Activated CD8-positive, alpha-beta T cell treated with anti-CD3 and anti-CD28 coated beads for 36 hours (primary cell): ENCODE measurements around the gene PHIP. TPM values are rescaled to one million over a fixed set of nuclear protein-coding genes. Genes with fewer than 3 reads are reported as not detected.

Experiments
- ATAC-seq: fragments of 200-7000 bp; cut with Tn5 transposase; one replicate; pipeline ENCODE4 v1.10.0; 2021; ENCODE audit warnings: mild to moderate bottlenecking, moderate library complexity
- CTCF ChIA-PET: fragments of 350-600 bp; sonication (Branson Sonifier 250); formaldehyde crosslinking; loops from one replicate; lab custom pipeline; 2021; ENCODE audit warnings: antibody characterized with exemption; lab: Charles Lee
- POLR2A ChIA-PET: fragments of 350-600 bp; sonication (Branson Sonifier 250); formaldehyde crosslinking; loops from one replicate; lab custom pipeline; 2021; ENCODE audit warnings: antibody characterized with exemption; lab: Charles Lee
- DNase-seq: peaks from one replicate; pipeline ENCODE4 v3.0.0-alpha.2; 2020
- H3K27ac Mint-ChIP-seq: one replicate; pipeline ENCODE4 v1.8.0; 2021; ENCODE audit warnings: mild to moderate bottlenecking, mixed read lengths
- H3K27me3 Mint-ChIP-seq: one replicate; pipeline ENCODE4 v1.8.0; 2021; ENCODE audit warnings: mixed read lengths
- H3K36me3 Mint-ChIP-seq: one replicate; pipeline ENCODE4 v1.8.0; 2021; ENCODE audit warnings: low read depth, mixed read lengths
- H3K4me1 Mint-ChIP-seq: one replicate; pipeline ENCODE4 v1.8.0; 2021; ENCODE audit warnings: low read depth, mixed read lengths
- H3K4me3 Mint-ChIP-seq: one replicate; pipeline ENCODE4 v1.8.0; 2021; ENCODE audit warnings: mild to moderate bottlenecking, moderate library complexity, mixed read lengths
- H3K9me3 Mint-ChIP-seq: one replicate; pipeline ENCODE4 v1.8.0; 2021; ENCODE audit warnings: mixed read lengths
- CTCF ChIP-seq: fragments of 200-600 bp; IDR thresholded peaks from one replicate; pipeline ENCODE4 v1.8.0; 2022; ENCODE audit warnings: antibody characterized with exemption, mild to moderate bottlenecking
- intact Hi-C: fragments of 100-400 bp; cut with micrococcal nuclease; formaldehyde crosslinking; loops from one replicate; pipeline ENCODE4 v1.10.0; 2022
- total RNA-seq, 2 experiments: library from RNA; stranded (reverse); gene quantifications; one replicate each; pipeline ENCODE4 v1.2.3, GENCODE V29; 2021

Gene PHIP
- total RNA-seq, 2 experiments from 2014 or later = 24.7 to 25.7 TPM

DNA sequence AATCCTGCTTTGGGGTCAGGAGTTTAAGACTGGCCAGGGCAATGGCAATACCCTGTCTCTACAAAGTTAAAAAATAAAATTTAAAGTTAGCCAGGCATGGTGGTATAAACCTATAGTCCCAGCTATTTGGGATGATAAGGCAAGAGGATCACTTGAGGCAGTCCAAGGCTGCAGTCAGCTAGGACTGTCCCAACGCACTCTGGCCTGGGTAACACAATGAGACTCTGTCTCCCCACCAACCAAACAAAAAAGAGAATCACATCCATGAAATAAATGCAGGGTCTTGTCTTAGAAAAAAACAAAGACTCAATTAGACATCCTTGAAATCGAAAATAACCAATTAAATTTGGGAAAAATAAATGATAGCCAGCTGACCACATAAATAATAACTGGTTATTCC is 88.9 kb downstream of the PHIP start:
- POLR2A ChIA-PET = interaction anchor here (1.8 kb wide), 1 partner anchor 88 kb away, joined by 5 read pairs; the partner anchor contains the start of gene PHIP

GRCh38 chr6:78986161-78986560 is 91.9 kb downstream of the PHIP start:
- TF ChIP-seq CTCF = no peak
- no peak overlapping the region for H3K4me3 Mint-ChIP-seq
- no peaks in the 10 kb centered on the region for H3K4me1 Mint-ChIP-seq
- ChIA-PET POLR2A (no interaction called here), CTCF (no interaction called here)
- intact Hi-C loops = no loop called here
- DNase-seq = no peak
- no peak for ATAC-seq
- H3K27ac Mint-ChIP-seq = no peak overlapping the region
- no peaks in the 10 kb centered on the region for H3K9me3 Mint-ChIP-seq
- no peaks in the 10 kb centered on the region for H3K27me3 Mint-ChIP-seq
- peaks cover 39% of the 10 kb centered on the region for H3K36me3 Mint-ChIP-seq

More for the DNA sequence above, 88.9 kb downstream of the PHIP start:
- DNase-seq (no peak), ATAC-seq (no peak)
- no peaks in the 10 kb centered on the region for H3K4me1 Mint-ChIP-seq
- H3K27ac Mint-ChIP-seq = no peak overlapping the region
- TF ChIP-seq CTCF = no peak
- intact Hi-C loops = no loop called here
- CTCF ChIA-PET = no interaction called here
- no peaks in the 10 kb centered on the region for H3K27me3 Mint-ChIP-seq
- H3K9me3 Mint-ChIP-seq = no peaks in the 10 kb centered on the region
- H3K4me3 Mint-ChIP-seq = no peak overlapping the region
- H3K36me3 Mint-ChIP-seq = peaks cover 45% of the 10 kb centered on the region

GRCh38 chr6:78984225-78984950 is 93.7 kb downstream of the PHIP start:
- H3K27me3 Mint-ChIP-seq = no peaks in the 10 kb centered on the region
- CTCF ChIA-PET = no interaction called here
- ATAC-seq (no peak), DNase-seq (no peak)
- TF ChIP-seq CTCF = no peak
- POLR2A ChIA-PET = no interaction called here
- peaks cover 6% of the 10 kb centered on the region for H3K4me1 Mint-ChIP-seq
- H3K9me3 Mint-ChIP-seq = no peaks in the 10 kb centered on the region
- intact Hi-C loops = no loop called here
- H3K36me3 Mint-ChIP-seq = peaks cover 35% of the 10 kb centered on the region
- no peak overlapping the region for H3K27ac Mint-ChIP-seq
- H3K4me3 Mint-ChIP-seq = no peak overlapping the region

GRCh38 chr6:78967191-78967590 is 110.9 kb downstream of the PHIP start:
- no peak for TF ChIP-seq CTCF
- intact Hi-C loops = no loop called here

GRCh38 chr6:78966542-78966941 is 111.5 kb downstream of the PHIP start:
- DNase-seq (no peak), ATAC-seq (no peak)
- ChIA-PET CTCF (no interaction called here), POLR2A (no interaction called here)
- intact Hi-C loops = no loop called here
- no peaks in the 10 kb centered on the region for H3K9me3 Mint-ChIP-seq
- H3K27me3 Mint-ChIP-seq = no peaks in the 10 kb centered on the region
- H3K4me1 Mint-ChIP-seq = no peaks in the 10 kb centered on the region
- no peak overlapping the region for H3K4me3 Mint-ChIP-seq
- no peak overlapping the region for H3K27ac Mint-ChIP-seq
- TF ChIP-seq CTCF = no peak
- peaks cover 38% of the 10 kb centered on the region for H3K36me3 Mint-ChIP-seq

More at GRCh38 chr6:78967191-78967590, 110.9 kb downstream of the PHIP start:
- Mint-ChIP-seq H3K27me3 (no peaks in the 10 kb centered on the region), H3K4me1 (no peaks in the 10 kb centered on the region), H3K9me3 (no peaks in the 10 kb centered on the region), H3K27ac (no peak overlapping the region), H3K4me3 (no peak overlapping the region), H3K36me3 (peaks cover 37% of the 10 kb centered on the region)
- DNase-seq (no peak), ATAC-seq (no peak)
- POLR2A ChIA-PET = no interaction called here
- CTCF ChIA-PET = no interaction called here
